Measurements from ENCODE around the gene MORN1.

MORN1 gene

GRCh38 chr1:2347409-2347785 is 44.0 kb downstream of the MORN1 start:
- in situ Hi-C loops (cut with HindIII; ENCODE audit: low pct_ligation_motif_present, low sequenced_read_pairs): no loop called here
- H3K27ac ChIP-seq: no peak overlapping the region
- H3K36me3 ChIP-seq (replicated peaks): no peaks in the 10 kb centered on the region
- TF ChIP-seq, protein P1, sequence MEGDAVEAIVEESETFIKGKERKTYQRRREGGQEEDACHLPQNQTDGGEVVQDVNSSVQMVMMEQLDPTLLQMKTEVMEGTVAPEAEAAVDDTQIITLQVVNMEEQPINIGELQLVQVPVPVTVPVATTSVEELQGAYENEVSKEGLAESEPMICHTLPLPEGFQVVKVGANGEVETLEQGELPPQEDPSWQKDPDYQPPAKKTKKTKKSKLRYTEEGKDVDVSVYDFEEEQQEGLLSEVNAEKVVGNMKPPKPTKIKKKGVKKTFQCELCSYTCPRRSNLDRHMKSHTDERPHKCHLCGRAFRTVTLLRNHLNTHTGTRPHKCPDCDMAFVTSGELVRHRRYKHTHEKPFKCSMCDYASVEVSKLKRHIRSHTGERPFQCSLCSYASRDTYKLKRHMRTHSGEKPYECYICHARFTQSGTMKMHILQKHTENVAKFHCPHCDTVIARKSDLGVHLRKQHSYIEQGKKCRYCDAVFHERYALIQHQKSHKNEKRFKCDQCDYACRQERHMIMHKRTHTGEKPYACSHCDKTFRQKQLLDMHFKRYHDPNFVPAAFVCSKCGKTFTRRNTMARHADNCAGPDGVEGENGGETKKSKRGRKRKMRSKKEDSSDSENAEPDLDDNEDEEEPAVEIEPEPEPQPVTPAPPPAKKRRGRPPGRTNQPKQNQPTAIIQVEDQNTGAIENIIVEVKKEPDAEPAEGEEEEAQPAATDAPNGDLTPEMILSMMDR (IDR thresholded peaks at IDR 0.05; ENCODE audit: low read depth, low read length, missing control alignments): no peak
- no peaks in the 10 kb centered on the region for H3K27me3 ChIP-seq (replicated peaks)
- no peak for DNase-seq
- no peak overlapping the region for H3K4me3 ChIP-seq (ENCODE audit: low read depth, low read length)

DNA sequence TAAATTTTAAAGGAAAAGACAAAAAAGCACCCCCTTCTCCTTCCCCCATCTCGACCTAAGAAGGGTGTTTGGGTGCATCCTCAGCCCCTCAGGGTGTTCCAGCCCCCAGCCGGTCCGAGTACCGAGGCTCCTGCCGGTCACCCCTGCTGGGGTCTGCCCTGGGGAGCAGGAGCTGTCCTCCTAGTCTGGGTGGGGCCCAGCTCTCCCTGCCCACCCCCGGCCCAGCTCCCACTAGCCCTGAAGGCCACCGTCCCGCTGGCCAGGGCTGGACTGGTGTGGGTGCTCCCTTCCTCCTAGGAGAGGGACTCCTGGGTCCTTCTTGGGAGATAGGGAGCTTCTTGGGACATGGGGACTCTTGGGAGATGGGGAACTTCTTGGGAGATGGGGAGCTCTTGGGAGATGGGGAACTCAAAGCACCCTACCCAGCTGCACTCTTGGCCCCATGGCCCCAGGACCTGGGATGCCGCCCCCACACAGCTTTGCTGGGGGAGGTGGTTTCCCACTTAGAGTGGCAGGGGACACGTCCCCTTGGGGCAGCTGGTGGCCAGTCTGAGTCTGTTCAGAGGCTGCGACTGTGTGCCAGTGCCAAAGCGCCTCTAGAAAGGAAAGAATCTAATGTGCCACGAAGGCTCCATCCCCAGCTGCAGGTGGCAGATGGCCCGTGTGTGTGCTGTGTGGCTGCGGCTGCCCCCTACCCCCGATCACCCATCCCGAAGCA is 44.5 kb downstream of the MORN1 start:
- TF ChIP-seq, protein P1 (IDR thresholded peaks at IDR 0.05; ENCODE audit: low read depth, low read length, missing control alignments): no peak
- Histone ChIP-seq H3K4me3 (ENCODE audit: low read depth, low read length) (no peak overlapping the region), H3K27ac (no peak overlapping the region), H3K36me3 (replicated peaks) (no peaks in the 10 kb centered on the region), H3K27me3 (replicated peaks) (no peaks in the 10 kb centered on the region)
- no peak for DNase-seq
- in situ Hi-C loops (cut with HindIII; ENCODE audit: low pct_ligation_motif_present, low sequenced_read_pairs): no loop called here

- in situ Hi-C loops (cut with HindIII; ENCODE audit: low pct_ligation_motif_present, low sequenced_read_pairs): no loop called here
- TF ChIP-seq, protein P1 (IDR thresholded peaks at IDR 0.05; ENCODE audit: low read depth, low read length, missing control alignments): no peak
- Histone ChIP-seq H3K4me3 (ENCODE audit: low read depth, low read length) (no peak overlapping the region), H3K27me3 (replicated peaks) (no peaks in the 10 kb centered on the region), H3K27ac (no peak overlapping the region), H3K36me3 (replicated peaks) (no peaks in the 10 kb centered on the region)
- no peak for DNase-seq
Observed at GRCh38 chr1:2345297-2346075, 45.9 kb downstream of the MORN1 start.

DNA sequence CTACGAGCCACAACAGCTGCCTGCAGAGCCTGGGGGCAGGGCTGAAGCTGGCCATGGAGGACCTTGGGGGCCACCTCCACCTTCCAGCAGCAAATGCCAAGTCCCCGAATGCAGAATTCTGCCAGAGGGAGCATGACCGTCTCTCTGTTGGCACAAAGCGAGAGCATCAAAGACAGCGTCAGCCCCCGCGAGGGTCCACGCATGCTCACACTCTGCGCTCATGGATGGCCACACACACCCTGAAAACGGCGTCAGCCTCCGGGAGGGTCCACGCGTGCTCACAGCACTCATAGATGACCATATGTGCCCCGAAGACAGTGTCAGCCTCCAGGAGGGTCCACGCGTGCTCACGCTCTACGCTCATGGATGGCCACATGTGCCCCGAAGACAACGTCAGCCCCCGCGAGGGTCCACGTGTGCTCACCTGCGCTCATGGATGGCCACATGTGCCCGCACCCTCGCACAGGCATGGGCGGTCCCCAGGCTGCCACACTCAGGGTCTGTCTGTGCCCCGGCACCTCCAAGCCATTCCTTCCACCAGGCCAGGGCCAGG is 46.5 kb downstream of the MORN1 start:
- in situ Hi-C loops (cut with HindIII; ENCODE audit: low pct_ligation_motif_present, low sequenced_read_pairs): no loop called here
- no peak for DNase-seq
- Histone ChIP-seq H3K27me3 (replicated peaks) (no peaks in the 10 kb centered on the region), H3K36me3 (replicated peaks) (no peaks in the 10 kb centered on the region), H3K4me3 (ENCODE audit: low read depth, low read length) (no peak overlapping the region), H3K27ac (no peak overlapping the region)
- TF ChIP-seq, protein P1 (IDR thresholded peaks at IDR 0.05; ENCODE audit: low read depth, low read length, missing control alignments): no peak

DNA sequence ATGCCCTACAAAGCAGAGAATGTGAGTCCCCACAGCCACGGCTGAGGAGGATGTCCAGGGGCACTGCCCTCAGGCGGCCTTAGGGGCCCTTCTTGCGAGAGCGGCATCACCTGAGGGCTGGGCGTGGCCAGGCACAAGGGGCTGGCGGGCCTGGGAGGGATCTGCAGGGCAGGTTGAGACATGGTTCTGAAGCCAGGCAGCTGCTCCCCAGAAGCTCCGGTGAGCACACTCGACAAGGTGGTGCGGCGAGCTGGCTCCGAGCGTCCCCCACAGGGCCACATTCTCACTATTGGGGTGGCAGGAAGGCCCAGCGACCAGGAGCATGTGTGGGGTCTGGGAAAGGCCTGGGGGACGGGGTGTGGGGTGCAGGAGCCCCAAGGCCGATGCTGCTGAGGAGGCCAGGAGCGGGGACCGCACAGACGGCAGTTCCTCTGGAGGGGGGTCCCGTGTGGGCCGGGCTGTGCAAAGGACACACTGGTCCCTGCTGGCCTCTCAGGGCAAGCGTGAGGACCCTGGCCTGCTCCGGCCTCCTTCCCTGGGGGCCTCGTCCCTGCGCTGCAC is 47.2 kb downstream of the MORN1 start:
- in situ Hi-C loops (cut with HindIII; ENCODE audit: low pct_ligation_motif_present, low sequenced_read_pairs): no loop called here
- TF ChIP-seq, protein P1 (IDR thresholded peaks at IDR 0.05; ENCODE audit: low read depth, low read length, missing control alignments): no peak
- Histone ChIP-seq H3K4me3 (ENCODE audit: low read depth, low read length) (no peak overlapping the region), H3K27ac (no peak overlapping the region), H3K27me3 (replicated peaks) (no peaks in the 10 kb centered on the region), H3K36me3 (replicated peaks) (no peaks in the 10 kb centered on the region)
- DNase-seq: no peak
